Measurements from ENCODE around the gene MXD1. TPM values are rescaled to one million over a fixed set of nuclear protein-coding genes. Genes with fewer than 3 reads are reported as not detected.

The MXD1 gene
- total RNA-seq, 4 donors from 2014 or later = 6.1 to 8.6 (median 6.9) TPM

DNA sequence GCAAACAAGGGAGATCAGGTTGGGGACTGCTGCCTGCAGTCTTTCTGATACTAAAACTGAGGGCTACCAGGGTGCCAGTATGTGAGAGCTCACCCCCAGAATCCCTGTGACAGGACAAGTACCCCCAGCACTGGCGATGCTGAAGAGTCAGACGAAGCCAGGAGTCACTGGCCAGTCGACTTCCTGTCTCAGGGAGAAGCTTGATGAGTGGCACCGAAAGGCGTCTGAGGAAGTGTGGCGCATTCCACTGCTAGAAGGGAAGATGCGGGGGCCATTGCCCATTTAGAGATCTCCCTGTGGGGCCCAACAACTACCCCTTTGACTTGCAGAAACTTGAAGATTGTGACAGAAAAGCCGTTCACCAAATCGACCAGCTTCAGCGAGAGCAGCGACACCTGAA is 22.0 kb downstream of the MXD1 start:
- in situ Hi-C loops (cut with MboI; ENCODE audit: low sequenced_read_pairs in 4 of 4) (no loop called here), intact Hi-C loops (cut with DNase I; ENCODE audit: low total_unique reads) (no loop called here)
- peaks cover 0 to 71% of the 10 kb centered on the region in 2 donors for H3K36me3 ChIP-seq
- no peaks in the 10 kb centered on the region for H3K9me3 ChIP-seq
- ATAC-seq (no peak), DNase-seq (no peak)
- H3K4me1 ChIP-seq = peaks cover 13 to 21% of the 10 kb centered on the region in 2 donors
- H3K27ac ChIP-seq = no peak overlapping the region
- TF ChIP-seq CTCF (IDR thresholded peaks at IDR 0.05 in 4 of 5, conservative IDR thresholded peaks at IDR 0.05 in 1 of 5) = no peak
- no peak for TF ChIP-seq POLR2A (IDR thresholded peaks at IDR 0.05)
- no peaks in the 10 kb centered on the region for H3K27me3 ChIP-seq
- no peak overlapping the region for H3K4me3 ChIP-seq

DNA sequence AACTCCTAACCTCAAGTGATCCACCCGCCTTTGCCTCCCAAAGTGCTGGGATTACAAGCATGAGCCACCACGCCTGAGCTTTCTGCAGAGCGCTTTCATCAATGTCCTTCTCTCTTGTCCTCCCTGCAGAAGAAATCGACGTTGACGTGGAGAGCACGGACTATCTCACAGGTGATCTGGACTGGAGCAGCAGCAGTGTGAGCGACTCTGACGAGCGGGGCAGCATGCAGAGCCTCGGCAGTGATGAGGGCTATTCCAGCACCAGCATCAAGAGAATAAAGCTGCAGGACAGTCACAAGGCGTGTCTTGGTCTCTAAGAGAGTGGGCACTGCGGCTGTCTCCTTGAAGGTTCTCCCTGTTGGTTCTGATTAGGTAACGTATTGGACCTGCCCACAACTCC is 23.1 kb downstream of the MXD1 start:
- in situ Hi-C loops (cut with MboI; ENCODE audit: low sequenced_read_pairs in 4 of 4) (no loop called here), intact Hi-C loops (cut with DNase I; ENCODE audit: low total_unique reads) (no loop called here)
- H3K27ac ChIP-seq = no peak overlapping the region
- ATAC-seq (no peak), DNase-seq (no peak)
- peaks cover 0 to 71% of the 10 kb centered on the region in 2 donors for H3K36me3 ChIP-seq
- no peak for TF ChIP-seq CTCF (IDR thresholded peaks at IDR 0.05 in 4 of 5, conservative IDR thresholded peaks at IDR 0.05 in 1 of 5)
- no peak for TF ChIP-seq POLR2A (IDR thresholded peaks at IDR 0.05)
- H3K9me3 ChIP-seq = no peaks in the 10 kb centered on the region
- H3K27me3 ChIP-seq = no peaks in the 10 kb centered on the region
- peaks cover 7 to 14% of the 10 kb centered on the region in 2 donors for H3K4me1 ChIP-seq
- H3K4me3 ChIP-seq = no peak overlapping the region

GRCh38 chr2:69939722-69940121 is 24.8 kb downstream of the MXD1 start:
- peaks cover 2 to 65% of the 10 kb centered on the region in 2 donors for H3K36me3 ChIP-seq
- H3K27ac ChIP-seq = no peak overlapping the region
- in situ Hi-C loops (cut with MboI; ENCODE audit: low sequenced_read_pairs in 4 of 4) (no loop called here), intact Hi-C loops (cut with DNase I; ENCODE audit: low total_unique reads) (no loop called here)
- H3K4me1 ChIP-seq = no peaks in the 10 kb centered on the region
- H3K9me3 ChIP-seq = no peaks in the 10 kb centered on the region
- TF ChIP-seq POLR2A (IDR thresholded peaks at IDR 0.05) = no peak
- no peak for TF ChIP-seq CTCF (IDR thresholded peaks at IDR 0.05 in 4 of 5, conservative IDR thresholded peaks at IDR 0.05 in 1 of 5)
- H3K27me3 ChIP-seq = no peaks in the 10 kb centered on the region
- ATAC-seq (no peak), DNase-seq (no peak)
- no peak overlapping the region for H3K4me3 ChIP-seq

DNA sequence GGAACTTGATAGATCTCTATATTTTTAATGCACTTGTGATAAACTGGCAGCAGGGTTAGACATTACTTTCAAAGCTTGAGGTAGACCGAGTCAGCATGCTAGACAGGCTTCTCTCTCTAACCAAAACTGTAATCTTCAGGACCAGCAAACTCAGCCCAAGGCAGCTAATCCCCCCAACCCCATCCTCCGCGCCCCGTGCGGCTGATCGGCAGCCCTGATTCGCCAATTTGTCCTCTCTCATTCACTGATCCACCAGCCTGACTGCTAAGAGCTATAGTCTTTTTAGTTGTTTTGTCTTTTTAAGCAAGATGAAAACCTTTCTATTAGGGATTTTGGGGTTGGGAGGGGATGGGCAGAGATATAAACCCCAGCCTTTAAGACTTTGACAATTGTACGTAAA is 25.8 kb downstream of the MXD1 start:
- Histone ChIP-seq H3K27ac (no peak overlapping the region), H3K9me3 (no peaks in the 10 kb centered on the region), H3K36me3 (peaks cover 2 to 56% of the 10 kb centered on the region in 2 donors), H3K4me3 (no peak overlapping the region), H3K4me1 (no peaks in the 10 kb centered on the region), H3K27me3 (no peaks in the 10 kb centered on the region)
- TF ChIP-seq POLR2A (IDR thresholded peaks at IDR 0.05) = no peak
- no peak for TF ChIP-seq CTCF (IDR thresholded peaks at IDR 0.05 in 4 of 5, conservative IDR thresholded peaks at IDR 0.05 in 1 of 5)
- in situ Hi-C loops (cut with MboI; ENCODE audit: low sequenced_read_pairs in 4 of 4) = no loop called here
- DNase-seq = no peak
- intact Hi-C loops (cut with DNase I; ENCODE audit: low total_unique reads) = no loop called here
- no peak for ATAC-seq
